ENCODE results near the gene SMOC2. TPM values are rescaled to one million over a fixed set of nuclear protein-coding genes. Genes with fewer than 3 reads are reported as not detected.
"Not testable (repeated sequence)": the region's sequence is repeated elsewhere in the genome, so short reads cannot be mapped to it uniquely, and the experiment has no call there.

The SMOC2 gene
- polyA plus RNA-seq, 1 of the 3 experiments (the other 2 are of a cell fraction) = not detected

DNA sequence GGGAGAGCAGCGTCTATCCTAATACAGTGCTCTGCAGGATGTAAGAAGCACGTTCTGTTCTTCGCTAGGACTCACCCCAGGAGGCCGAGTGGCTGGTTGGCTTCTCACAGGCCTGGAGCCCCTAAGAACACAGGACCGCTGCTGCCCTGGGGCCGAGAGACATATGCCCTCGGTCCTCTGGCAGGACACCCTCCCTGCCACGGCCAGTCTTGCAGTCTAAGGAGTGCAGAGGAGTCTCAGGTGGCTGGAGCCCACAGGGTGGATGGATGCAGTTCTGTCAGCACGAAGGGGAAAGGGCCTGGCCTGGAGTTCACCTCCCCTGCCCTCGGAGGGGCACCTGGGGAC lies 96.5 kb downstream of the SMOC2 start:
- Histone ChIP-seq H3K79me2 (ENCODE audit: insufficient read depth) (no peaks in the 10 kb centered on the region), H3K27me3 (ENCODE audit: insufficient read depth) (no peaks in the 10 kb centered on the region), H3K27ac (ENCODE audit: low read depth in 2 of 2, low read length in 1 of 2) (no peak overlapping the region), H4K20me1 (ENCODE audit: insufficient read depth) (no peaks in the 10 kb centered on the region), H3K9me2 (no peaks in the 10 kb centered on the region), H3K36me3 (replicated peaks in 1 of 2; ENCODE audit: control insufficient read depth in 1 of 2, insufficient read depth in 2 of 2, low read length in 1 of 2) (no peaks in the 10 kb centered on the region), H3K4me1 (ENCODE audit: control insufficient read depth in 1 of 2, insufficient read depth in 2 of 2, low read depth in 1 of 2, low read length in 1 of 2) (no peaks in the 10 kb centered on the region; a peak in 1 of 4 replicates), H3K9ac (no peak overlapping the region), H3F3A (replicated peaks; ENCODE audit: insufficient read depth) (no peaks in the 10 kb centered on the region), H3K4me3 (ENCODE audit: low read depth in 2 of 2, low read length in 1 of 2) (no peak overlapping the region), H3K4me2 (no peak overlapping the region), H2AFZ (ENCODE audit: low read depth) (no peak overlapping the region), H3K9me3 (no peaks in the 10 kb centered on the region; the same call in 1 of the 2 replicates)
- no peak for DNase-seq
- WGBS (ENCODE audit: low lambda C conversion rate) = 40% methylated on average over 7 of the region's 10 CpGs
- CTCF ChIA-PET = interaction anchor here (0.6 to 0.9 kb wide), 2 partner anchors 12 to 313 kb away, joined by 3 read pairs; no protein-coding TSS in a partner anchor
- POLR2A ChIA-PET = no interaction called here
- TF ChIP-seq, protein P1, sequence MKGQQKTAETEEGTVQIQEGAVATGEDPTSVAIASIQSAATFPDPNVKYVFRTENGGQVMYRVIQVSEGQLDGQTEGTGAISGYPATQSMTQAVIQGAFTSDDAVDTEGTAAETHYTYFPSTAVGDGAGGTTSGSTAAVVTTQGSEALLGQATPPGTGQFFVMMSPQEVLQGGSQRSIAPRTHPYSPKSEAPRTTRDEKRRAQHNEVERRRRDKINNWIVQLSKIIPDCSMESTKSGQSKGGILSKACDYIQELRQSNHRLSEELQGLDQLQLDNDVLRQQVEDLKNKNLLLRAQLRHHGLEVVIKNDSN (IDR thresholded peaks at IDR 0.05; ENCODE audit: borderline replicate concordance, low read depth) = no peak
- no peak for TF ChIP-seq NFIC (IDR thresholded peaks at IDR 0.05; ENCODE audit: borderline replicate concordance)
- TF ChIP-seq POLR2AphosphoS5 (IDR thresholded peaks at IDR 0.05; ENCODE audit: low read depth, low read length) = no peak
- TF ChIP-seq MXI1 (IDR thresholded peaks at IDR 0.05; ENCODE audit: low read depth, low read length) = no peak
- no peak for TF ChIP-seq MEF2A (IDR thresholded peaks at IDR 0.05; ENCODE audit: borderline replicate concordance, low read depth)
- no peak for TF ChIP-seq RCOR1 (IDR thresholded peaks at IDR 0.05; ENCODE audit: low read length)
- TF ChIP-seq JUND (IDR thresholded peaks at IDR 0.05) = no peak
- TF ChIP-seq, protein P2, sequence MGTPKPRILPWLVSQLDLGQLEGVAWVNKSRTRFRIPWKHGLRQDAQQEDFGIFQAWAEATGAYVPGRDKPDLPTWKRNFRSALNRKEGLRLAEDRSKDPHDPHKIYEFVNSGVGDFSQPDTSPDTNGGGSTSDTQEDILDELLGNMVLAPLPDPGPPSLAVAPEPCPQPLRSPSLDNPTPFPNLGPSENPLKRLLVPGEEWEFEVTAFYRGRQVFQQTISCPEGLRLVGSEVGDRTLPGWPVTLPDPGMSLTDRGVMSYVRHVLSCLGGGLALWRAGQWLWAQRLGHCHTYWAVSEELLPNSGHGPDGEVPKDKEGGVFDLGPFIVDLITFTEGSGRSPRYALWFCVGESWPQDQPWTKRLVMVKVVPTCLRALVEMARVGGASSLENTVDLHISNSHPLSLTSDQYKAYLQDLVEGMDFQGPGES (IDR thresholded peaks at IDR 0.05; ENCODE audit: low read depth, low read length) = no peak
- TF ChIP-seq TAF1 (IDR thresholded peaks at IDR 0.05; ENCODE audit: borderline replicate concordance, low read depth, low read length) = no peak
- TF ChIP-seq FOXJ3 (CRISPR knock-in tag; IDR thresholded peaks at IDR 0.05) = no peak
- no peak for TF ChIP-seq SIN3A (IDR thresholded peaks at IDR 0.05; ENCODE audit: borderline replicate concordance, low read depth, low read length)
- no peak for TF ChIP-seq NRF1 (IDR thresholded peaks at IDR 0.05; ENCODE audit: low read depth, low read length)

DNA sequence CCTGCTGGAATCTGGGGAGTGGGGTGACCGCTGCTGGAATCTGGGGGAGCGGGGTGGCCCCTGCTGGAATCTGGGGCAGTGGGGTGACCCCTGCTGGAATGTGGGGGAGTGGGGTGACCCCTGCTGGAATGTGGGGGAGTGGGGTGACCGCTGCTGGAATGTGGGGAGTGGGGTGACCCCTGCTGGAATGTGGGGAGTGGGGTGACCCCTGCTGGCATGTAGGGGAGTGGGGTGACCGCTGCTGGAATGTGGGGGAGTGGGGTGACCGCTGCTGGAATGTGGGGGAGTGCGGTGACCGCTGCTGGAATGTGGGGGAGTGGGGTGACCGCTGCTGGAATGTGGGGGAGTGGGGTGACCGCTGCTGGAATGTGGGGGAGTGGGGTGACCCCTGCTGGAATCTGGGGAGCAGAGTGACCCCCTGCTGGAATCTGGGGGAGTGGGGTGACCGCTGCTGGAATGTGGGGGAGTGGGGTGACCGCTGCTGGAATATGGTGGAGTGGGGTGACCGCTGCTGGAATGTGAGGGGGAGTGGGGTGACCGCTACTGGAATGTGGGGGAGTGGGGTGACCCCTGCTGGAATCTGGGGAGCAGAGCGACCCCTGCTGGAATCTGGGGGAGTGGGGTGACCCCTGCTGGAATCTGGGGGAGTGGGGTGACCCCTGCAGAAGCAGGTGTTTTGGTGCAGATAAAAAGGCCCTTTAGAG lies 97.4 kb downstream of the SMOC2 start:
- H3K4me2 ChIP-seq; H3F3A ChIP-seq (replicated peaks; ENCODE audit: insufficient read depth); H3K9ac ChIP-seq; H3K27me3 ChIP-seq (ENCODE audit: insufficient read depth); H2AFZ ChIP-seq (ENCODE audit: low read depth); H3K79me2 ChIP-seq (ENCODE audit: insufficient read depth); H3K4me3 ChIP-seq (ENCODE audit: low read depth in 2 of 2, low read length in 1 of 2); POLR2A ChIA-PET; H3K4me1 ChIP-seq (ENCODE audit: control insufficient read depth in 1 of 2, insufficient read depth in 2 of 2, low read depth in 1 of 2, low read length in 1 of 2); H4K20me1 ChIP-seq (ENCODE audit: insufficient read depth); H3K27ac ChIP-seq (ENCODE audit: low read depth in 2 of 2, low read length in 1 of 2); H3K36me3 ChIP-seq (replicated peaks in 1 of 2; ENCODE audit: control insufficient read depth in 1 of 2, insufficient read depth in 2 of 2, low read length in 1 of 2); H3K9me3 ChIP-seq; DNase-seq; H3K9me2 ChIP-seq: not testable (repeated sequence)
- WGBS (ENCODE audit: low lambda C conversion rate) = 66% methylated on average over 13 of the region's 14 CpGs
- CTCF ChIA-PET = interaction anchor here (0.6 kb wide), 1 partner anchor 312 kb away, joined by 3 read pairs; no protein-coding TSS in a partner anchor
